OCI-M2 (cell line): Measurements from ENCODE around the gene CTXND1.

Experiments used
- DNase-seq: peaks from one replicate; lab custom pipeline; 2025; ENCODE audit not compliant: unreplicated experiment; lab: John Stamatoyannopoulos, UW

The CTXND1 gene

DNA sequence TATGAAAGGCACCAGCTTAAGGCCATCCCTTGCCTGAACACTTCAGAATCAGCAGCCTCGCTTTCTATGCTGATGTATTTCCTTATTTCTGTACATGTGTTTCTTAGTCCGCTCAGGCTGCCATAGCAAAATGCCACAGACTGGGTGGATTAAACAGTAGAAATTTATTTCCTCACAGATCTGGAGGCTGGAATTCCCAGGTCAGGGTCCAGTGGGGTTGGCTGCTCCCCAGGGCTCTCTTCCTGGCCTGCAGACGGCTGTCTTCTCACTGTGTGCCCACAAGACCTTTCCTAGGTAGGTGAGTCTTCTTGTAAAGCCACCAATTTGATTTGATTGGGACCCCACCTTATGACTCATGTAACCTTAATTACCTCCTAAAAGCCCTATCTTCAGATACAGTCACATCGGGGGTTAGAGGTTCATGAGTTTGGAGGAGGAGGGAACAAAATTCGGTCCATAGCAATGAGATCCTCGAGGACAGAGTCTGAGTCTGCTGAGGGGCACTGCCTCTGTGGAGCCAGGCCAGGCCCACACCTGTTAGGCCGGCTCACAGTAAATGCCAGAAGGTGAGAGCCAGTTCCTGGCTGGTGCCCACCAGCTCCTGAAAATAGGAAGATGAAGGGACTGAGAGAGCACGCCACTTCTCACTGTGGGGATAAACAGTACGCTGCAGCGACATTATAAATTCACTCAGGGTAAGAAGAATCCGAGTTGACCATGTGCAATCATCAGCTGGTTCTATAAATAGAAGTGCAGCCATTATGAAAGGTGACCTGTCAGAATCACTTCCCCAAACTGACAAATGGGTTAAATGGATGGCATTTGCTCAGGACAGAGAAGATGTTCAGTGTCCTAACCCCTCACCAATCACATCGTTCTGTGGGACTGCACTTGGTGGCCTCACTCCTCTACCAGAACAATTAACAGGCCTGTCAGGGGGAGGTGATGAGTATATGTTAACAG lies 41.1 kb downstream of the CTXND1 start:
- no peak for DNase-seq

DNA sequence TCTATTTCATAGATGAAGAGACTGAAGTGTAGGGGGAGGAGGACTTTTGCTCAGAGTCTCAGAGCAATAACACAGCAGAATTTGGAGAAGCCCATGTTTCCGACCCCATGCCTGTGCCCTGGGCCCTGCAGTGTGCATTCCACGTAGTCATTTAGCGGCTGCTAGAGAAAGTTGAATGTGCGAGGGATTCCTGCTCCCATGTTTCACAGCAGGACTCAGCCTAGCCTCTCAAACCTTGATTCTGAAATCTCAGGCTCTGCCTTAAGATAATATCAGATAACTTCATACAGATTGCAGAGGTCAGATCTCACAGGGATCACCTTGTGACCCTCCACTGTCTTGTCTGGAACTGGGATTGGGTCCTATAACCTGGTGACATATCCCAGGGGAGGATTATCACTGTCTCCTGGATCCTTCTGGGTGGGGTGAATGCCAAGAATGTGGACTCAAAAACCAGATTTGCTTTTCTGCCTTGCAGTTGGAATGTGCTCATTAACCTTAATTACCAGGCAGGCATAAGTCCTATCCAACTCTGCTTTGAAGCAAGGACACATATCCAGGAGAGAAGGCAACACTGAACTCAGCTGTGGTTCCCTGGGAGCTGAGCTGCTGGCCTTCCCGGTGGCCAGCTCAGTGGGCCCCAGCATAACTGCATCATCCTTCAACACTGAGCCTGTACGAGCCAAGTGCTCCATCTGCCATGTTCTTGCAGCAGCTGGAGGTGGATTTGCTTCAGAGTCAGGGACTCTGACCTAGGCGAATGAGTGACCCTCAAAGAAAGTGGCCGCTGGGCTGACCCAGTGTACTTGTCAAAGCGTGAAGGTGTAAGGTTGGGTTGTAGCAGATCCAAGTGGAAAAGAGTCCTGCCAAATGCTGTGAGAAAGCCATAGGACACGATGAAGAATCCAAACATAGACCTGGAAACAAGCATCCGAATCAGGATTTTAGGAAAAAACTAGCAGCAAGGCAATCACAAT lies 43.0 kb downstream of the CTXND1 start:
- DNase-seq: no peak

DNA sequence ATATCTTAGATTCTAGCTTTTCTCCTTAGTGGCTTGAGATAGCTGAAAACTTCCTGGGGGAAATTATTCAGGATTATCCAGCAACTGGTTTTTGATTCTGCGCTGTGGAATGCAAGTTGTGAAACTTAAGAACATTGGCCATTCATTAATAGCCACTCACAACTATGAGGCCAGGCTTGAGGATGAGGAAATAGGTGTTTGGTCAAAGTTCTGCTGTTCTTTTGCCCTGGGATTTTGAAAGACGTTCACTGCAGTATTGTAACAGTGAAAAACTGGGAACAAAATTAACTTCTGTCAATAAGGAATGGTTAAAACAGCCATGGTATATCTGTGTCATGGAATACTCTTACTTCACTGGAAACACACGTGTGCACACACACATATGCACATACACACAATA lies 44.1 kb downstream of the CTXND1 start:
- DNase-seq: no peak

DNA sequence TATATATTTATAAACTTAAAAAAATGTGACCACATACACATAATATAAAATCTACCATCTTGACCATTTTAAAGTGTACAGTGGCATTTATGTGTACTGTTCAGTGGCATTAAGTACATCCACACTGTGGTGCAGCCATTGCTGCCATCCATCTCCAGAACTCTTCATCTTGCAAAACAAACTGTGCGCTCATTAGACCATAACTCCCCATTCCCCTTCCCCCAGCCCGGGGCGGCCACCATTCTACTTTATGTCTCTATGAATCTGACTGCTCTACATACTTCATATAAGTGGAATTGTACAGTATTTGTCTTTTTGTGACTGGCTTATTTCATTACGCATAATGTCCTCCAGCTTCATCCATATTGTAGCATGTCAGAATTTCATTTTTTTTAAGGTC lies 47.8 kb downstream of the CTXND1 start:
- DNase-seq: no peak

DNA sequence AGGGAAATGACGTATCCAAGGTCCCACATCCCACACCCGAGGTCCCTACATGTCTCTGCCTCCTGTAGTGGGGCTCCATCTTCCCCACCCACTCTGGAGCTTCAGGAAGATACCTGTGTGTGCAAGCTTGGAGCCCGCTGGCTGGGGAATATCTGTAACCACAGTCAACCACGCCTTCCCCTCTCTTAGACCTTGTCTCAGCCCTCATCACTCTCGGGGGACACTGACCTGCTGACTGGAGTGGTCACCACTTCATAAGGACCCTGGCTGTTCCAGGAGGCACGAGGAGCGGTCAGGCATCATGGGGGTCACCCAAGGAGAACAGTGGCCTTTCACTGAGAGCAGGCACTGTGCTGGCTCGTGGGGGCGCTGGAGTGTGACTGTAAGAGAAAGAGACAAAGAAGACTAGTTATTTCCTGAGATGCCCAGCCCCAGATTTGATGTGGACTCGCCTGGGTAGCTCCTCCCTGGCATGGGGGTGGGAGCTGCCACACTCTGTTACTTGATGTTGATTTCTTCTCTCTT lies 48.6 kb downstream of the CTXND1 start:
- no peak for DNase-seq

DNA sequence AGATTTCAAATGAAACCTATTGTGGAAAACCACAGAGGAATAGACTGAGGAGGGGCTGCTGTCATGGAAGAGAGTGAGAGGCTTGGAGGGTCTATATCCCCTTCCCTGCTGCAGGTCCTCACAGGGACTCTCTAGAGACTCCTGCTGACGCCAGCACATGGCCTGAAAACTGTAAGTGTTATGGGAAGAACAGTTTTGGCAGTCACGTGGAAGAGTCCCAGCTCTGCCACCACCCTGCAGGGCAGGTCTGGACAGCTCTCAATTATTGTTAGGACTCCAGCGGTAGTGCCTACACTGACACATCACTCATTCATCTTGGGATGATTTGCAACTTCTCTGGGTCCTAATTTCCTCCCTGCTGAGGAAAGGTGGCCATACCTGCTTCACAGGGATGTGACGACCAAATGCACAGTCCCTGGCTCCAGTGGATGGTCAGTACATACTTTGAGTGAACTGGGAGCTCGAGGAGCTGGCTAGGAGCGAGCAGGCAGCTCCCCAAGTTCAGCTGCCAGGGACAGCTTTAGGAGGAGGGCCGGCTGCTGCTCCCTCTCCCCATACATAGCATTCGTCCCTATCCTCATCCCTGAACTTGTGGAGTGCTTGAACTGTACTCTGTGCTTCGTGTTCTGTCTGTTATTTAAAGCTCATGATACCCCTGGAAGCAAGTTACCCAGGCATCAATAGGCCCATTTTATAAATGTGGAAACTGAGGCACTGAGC lies 49.2 kb downstream of the CTXND1 start:
- no peak for DNase-seq

DNA sequence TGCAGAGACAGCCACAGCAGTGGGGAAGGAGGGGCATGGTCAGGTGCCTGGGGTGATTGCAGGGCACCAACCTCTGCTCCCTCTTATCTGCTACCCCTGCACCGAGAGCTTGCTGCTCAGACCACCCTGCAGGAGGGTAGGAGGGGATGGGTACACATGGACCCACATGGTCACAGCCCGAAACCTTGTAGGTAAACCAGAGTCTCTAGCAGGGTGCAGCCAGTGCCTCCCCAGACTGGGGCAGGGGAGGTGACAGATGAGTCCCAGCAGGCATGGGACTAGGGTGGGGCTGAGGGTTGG lies 50.0 kb downstream of the CTXND1 start:
- no peak for DNase-seq

DNA sequence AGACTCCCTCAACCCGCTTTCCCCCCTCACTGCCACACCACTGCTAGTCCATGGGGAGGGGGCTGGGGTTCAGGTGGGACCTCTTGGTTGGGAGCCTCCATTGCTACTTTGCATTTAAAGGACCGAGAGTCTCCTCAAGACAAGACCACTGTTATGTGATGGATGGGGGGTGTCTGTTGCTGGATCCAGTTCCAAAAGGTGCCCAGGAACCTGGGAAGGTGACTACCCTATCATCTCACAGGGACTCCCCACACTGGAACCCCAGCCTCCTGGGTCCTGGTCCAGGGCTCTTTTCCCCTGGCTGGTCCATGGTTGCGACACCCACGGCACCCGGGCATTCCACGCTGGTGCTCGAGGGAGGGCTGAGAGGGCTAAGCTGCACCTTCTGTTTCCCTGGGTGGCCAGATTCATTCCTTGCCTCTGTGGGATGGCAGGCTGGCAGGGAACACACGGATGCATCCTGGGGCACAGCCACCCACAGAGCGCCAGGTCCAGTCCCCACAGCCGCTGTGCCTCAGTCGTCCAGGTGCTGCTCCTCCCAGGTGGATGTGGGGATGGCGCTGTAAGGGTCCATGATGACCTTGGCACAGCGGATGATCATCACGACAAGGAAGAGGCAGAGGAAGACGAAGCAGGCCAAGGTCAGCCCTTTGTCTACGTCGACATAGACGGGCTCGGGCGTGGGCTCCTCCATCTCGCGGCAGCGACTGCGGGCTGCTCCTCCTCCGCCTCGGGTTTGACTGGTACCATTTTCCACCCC lies 50.6 kb downstream of the CTXND1 start:
- no peak for DNase-seq

DNA sequence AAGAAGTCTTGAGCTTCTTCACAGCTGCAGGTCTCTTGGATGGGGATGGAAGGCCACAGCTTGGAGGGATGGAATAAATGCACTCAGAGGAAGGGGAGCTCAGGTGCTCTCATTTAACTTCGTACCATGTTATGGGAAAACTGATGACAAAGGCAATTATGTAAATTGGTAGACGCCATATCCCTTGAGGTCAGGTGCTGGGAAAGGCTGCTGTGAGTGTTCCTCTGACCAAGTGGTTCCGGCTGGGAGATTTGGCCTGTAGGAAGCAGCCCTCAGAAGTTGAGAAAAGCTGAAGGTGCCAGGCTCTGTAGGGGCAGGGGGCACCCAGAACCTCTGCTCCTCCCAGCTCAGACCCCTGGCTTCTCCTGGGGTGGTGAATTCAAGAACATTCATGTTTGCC lies 52.1 kb downstream of the CTXND1 start:
- DNase-seq: no peak

DNA sequence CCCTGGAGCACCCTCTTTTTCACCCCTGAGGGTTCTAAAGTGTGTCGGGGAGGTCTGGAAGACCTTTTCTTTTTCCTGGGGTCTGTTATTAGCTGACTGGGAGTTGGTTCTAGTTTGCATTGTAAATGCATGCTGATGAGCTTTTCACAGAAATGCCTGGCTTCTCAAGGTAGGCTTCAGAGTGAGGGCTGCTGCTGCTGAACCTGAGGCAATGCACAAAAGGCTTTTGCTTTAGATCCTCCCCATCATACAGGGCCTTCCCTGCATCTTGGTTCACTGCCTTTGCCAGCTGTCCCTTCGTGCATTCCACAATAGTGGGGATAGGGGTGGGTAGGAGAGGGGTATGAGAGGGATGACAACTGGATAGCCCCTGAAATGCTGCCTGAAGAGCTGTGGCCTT lies 52.6 kb downstream of the CTXND1 start:
- no peak for DNase-seq

DNA sequence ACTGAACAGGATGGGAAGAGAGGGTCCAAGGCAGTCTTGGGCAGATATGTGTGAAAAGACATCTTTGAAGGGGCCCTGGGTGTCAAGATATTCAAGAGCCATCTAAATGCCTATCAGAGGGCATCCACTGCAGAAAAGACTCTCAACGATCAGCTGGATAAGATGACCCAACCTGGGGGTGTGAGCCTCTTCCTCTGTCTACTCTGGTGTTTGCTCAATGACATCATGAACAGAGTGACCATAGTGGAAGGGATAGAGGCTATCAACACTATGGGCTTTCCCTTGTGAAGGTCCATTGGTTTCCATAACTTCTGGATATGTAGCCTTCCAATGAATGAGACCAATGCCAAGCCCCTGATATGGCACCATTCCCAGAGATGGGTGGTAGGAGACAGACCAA lies 57.1 kb downstream of the CTXND1 start:
- DNase-seq: no peak

DNA sequence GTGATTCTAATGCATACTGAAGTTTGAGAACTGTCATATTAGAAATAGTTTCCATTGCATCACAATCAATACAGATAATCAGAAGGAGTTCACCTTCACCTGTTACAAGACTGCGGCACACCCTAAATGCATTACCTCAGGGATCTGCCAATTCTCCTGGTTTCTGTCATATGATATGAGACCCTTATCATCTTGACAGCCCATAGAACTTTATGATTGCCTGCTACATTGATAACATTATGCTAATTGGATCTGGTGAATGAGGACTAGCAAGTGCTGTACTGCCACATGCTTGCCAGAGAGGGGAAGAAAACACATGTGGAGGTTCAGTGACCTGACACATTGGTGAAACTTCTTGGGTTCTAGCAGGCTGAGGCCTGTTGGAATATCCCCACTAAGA lies 57.8 kb downstream of the CTXND1 start:
- DNase-seq: no peak

DNA sequence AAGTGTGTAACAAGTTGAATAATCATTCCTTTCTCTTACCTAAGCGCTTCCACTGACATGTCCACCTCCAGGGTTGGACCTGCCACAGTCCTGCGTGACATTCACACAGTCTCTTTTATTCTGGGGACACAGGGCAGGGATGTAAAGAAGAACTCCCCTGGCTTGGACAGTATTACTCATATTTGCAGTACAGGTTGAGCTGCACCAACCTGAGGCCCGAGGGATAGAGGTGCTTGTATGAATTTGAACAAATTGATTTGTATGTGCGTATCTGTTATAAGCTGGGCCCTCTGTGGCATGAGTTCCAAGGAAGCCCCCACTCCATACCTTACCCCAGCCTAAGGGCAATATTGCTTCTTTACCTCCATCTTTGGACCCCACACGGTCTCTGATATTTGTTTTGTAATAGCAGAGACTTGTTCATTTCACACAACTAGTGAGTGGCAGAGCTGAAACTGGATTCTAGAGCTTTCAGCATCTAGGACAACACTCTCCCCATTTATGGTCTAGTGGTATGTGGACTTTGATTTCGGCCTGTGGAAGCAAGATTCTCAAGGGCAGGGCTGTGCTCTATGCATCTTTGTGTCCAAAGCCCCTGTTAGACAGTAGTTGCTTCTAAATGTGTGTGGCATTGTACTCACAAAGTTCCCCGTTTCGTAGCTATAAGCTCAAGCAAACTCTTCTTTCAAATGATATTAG lies 60.0 kb downstream of the CTXND1 start:
- no peak for DNase-seq

DNA sequence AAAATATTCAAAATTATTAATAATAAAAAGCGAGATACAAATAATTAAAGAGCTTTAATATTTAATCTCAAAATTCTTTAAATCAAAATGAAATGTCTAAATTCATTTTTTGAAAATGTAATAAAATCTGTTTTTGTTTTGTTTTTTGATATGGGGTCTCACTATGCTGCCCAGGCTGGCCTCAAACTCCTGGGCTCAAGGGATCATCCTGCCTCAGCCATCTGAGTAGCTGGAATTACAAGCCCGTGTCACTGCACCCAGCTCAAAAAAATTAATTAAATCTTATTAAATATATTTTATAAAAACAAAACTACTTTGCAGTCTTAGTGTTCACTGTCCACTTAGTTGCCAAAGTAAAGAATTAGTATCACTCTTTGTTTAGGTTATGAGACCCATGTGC lies 60.8 kb downstream of the CTXND1 start:
- no peak for DNase-seq

DNA sequence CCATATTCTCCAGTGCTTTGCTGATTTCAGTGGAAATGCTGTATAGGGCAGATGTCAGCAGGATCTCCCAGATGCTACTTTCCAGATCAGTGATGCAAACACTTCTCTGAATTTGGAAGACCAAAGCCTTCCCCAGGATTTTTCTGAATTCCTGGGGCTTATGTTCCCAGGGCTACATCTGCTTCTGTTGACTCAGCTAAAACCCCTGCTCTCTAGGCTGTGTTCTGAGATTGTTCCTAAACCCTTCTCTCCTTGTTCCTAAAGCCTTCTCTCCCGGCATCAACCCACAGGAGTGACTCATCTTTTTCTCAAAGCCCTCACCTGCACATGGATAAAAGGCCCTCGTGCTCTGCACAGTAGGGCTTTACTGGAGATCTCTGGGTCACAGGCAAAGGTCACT lies 63.8 kb downstream of the CTXND1 start:
- no peak for DNase-seq

DNA sequence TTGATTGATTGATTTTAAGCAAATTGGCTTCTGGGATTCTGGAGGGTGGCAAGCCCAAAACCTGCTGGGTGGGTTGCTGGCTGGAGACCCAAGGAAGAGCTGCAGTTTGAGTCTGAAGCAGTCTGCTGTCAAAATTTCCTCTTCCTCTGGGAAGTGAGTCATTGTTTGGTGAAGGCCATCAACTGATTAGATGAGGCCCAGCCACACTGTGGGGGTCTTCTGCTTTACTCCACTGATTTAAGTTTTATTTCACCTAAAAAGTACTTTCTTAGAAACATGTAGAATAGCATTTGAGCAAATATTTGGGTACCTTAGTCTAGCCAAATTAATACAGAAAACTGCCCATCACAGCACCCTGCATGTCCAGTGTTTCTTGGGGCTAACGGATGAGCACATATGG lies 65.4 kb downstream of the CTXND1 start:
- no peak for DNase-seq

DNA sequence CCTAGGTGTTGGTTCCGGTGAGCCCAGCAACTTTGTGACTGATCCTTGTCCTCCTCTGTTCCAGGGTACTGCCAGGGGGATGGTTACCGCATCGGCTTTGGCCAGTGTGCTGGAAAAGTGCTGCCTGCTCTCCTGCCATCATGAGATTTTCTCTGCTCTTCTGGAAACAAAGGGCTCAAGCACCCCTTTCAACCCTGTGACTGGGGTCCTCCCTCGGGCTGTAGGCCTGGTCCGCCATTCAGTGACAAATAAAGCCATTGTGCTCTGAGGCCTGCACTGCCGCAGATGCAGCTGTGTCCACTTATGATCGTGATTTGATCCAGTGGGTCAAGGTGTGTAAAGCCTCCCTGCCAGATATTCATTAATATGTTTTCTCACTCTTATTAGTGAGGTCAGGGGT lies 65.9 kb downstream of the CTXND1 start:
- DNase-seq: no peak

DNA sequence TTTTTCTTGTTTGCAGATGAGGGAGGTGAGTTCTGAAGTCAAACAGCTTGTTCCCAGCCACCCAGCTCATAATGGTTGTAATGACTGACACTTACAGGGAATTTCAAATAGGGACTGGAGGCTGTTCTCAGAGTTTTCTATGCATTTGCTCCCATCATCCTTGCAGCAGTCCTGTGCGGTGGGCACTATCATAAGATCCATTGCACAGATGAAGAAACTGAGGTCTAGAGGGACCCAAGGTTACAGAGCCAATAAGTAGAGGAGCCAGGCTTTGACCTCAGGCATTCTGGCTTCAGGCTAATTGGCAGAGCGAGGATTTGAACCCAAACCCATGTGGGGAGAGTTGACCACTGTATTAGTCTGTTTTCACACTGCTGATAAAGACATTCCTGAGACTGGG lies 66.9 kb downstream of the CTXND1 start:
- no peak for DNase-seq

DNA sequence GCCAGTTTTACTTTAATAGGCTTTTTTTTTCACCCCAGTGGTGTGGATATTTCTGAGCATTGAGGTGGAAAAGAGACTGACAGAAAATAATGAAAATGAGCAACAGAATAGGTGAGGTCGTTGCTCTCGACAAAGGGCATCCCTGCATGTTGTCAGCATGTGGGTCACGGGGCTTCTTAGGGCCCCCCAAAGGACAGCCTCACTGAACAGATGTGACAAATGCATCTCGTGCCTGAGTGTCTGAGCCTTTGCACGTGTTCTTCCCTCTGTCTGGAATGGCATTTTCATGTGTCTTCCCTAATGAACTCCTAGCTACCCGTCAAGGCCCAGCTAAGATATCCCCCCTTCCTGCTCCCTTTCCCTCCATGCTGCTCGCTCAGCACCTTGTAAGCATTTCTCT lies 67.5 kb downstream of the CTXND1 start:
- DNase-seq: no peak

DNA sequence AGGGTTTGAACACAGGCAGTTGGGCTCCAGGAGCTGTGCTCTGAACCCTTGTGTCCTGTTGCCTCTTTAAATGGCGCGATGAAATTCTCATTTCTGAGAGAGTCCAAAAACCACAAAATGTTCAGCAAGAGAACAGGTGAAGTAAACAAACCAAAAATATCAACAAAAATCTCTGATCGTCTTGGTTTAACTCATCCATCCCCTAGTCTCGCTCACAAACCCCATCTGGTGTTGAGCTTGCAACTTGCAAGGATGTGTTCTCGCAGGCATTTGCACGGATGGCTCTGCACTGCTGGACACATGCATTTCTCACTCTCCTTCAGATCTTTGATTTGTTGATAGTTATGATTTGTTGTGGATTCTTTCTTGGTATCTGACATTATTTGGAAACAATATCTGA lies 68.1 kb downstream of the CTXND1 start:
- no peak for DNase-seq
